ENCODE results near the gene TP53BP1. TPM values are rescaled to one million over a fixed set of nuclear protein-coding genes. Genes with fewer than 3 reads are reported as not detected.

Gene TP53BP1
- total and polyA plus RNA-seq, 5 donors from 2014 or later: 3.9 to 42.1 (median 7.8) TPM

- no peaks in the 10 kb centered on the region for H3K36me3 Mint-ChIP-seq
- peaks cover 3% of the 10 kb centered on the region for H3K27me3 Mint-ChIP-seq
- no peak overlapping the region for H3K4me3 ChIP-seq (ENCODE audit: low read depth, low read length)
- peak overlapping the region in 1 of 3 donors; percentile 64 for H3K27ac Mint-ChIP-seq
- H3K4me1 Mint-ChIP-seq: peaks cover 0 to 13% (median 9%) of the 10 kb centered on the region in 4 donors
- H3K9me3 Mint-ChIP-seq: no peaks in the 10 kb centered on the region
- ATAC-seq (ENCODE audit: low read depth in 2 of 2): no peak
- H3K4me1 ChIP-seq (ENCODE audit: control insufficient read depth, insufficient read depth, low read length, poor library complexity, severe bottlenecking): no peaks in the 10 kb centered on the region
- H3K27me3 ChIP-seq (ENCODE audit: control insufficient read depth, insufficient read depth, low read length): no peaks in the 10 kb centered on the region
- no peak for DNase-seq
- H3K27ac ChIP-seq (ENCODE audit: insufficient read depth, low read length, poor library complexity, severe bottlenecking): no peak overlapping the region
- H3K36me3 ChIP-seq (ENCODE audit: control insufficient read depth, insufficient read depth, low read length): no peaks in the 10 kb centered on the region
- H3K4me3 Mint-ChIP-seq: peak overlapping the region in 1 of 4 donors; percentile 13
- no peaks in the 10 kb centered on the region for H3K9me3 ChIP-seq (ENCODE audit: control insufficient read depth in 2 of 2, low read length in 2 of 2)
Measured at GRCh38 chr15:43524254-43524845, 31.4 kb upstream of the TP53BP1 start.

- DNase-seq (no peak), ATAC-seq (ENCODE audit: low read depth in 2 of 2) (no peak)
- Mint-ChIP-seq H3K4me1 (peaks cover 0 to 17% (median 9%) of the 10 kb centered on the region in 4 donors), H3K27me3 (peaks cover 7% of the 10 kb centered on the region), H3K27ac (peak overlapping the region in 1 of 3 donors; percentile 64), H3K4me3 (no peak overlapping the region), H3K36me3 (no peaks in the 10 kb centered on the region), H3K9me3 (peaks cover 0 to under 1% (median 0%) of the 10 kb centered on the region in 7 donors)
- no peaks in the 10 kb centered on the region for H3K36me3 ChIP-seq (ENCODE audit: control insufficient read depth, insufficient read depth, low read length)
- no peaks in the 10 kb centered on the region for H3K9me3 ChIP-seq (ENCODE audit: control insufficient read depth in 2 of 2, low read length in 2 of 2)
- peaks cover 2% of the 10 kb centered on the region for H3K27me3 ChIP-seq (ENCODE audit: control insufficient read depth, insufficient read depth, low read length)
- no peak overlapping the region for H3K27ac ChIP-seq (ENCODE audit: insufficient read depth, low read length, poor library complexity, severe bottlenecking)
- no peaks in the 10 kb centered on the region for H3K4me1 ChIP-seq (ENCODE audit: control insufficient read depth, insufficient read depth, low read length, poor library complexity, severe bottlenecking)
- no peak overlapping the region for H3K4me3 ChIP-seq (ENCODE audit: low read depth, low read length)
Measured at GRCh38 chr15:43523646-43524045, 30.7 kb upstream of the TP53BP1 start.

DNA sequence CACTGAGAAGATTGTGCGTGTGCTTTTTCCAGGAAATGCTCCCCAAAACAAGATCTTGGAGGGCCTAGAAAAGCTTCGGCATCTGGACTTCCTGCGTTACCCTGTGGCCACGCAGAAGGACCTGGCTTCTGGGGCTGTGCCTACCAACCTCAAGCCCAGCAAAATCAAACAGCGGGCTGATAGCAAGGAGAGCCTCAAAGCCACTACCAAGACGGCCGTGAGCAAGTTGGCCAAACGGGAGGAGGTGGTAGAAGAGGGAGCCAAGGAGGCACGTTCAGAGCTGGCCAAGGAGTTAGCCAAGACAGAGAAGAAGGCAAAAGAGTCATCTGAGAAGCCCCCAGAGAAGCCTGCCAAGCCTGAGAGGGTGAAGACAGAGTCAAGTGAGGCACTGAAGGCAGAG lies 29.3 kb upstream of the TP53BP1 start:
- H3K4me3 Mint-ChIP-seq: no peak overlapping the region
- Histone ChIP-seq H3K27me3 (ENCODE audit: control insufficient read depth, insufficient read depth, low read length) (peaks cover 4% of the 10 kb centered on the region), H3K4me1 (ENCODE audit: control insufficient read depth, insufficient read depth, low read length, poor library complexity, severe bottlenecking) (no peaks in the 10 kb centered on the region), H3K9me3 (ENCODE audit: control insufficient read depth in 2 of 2, low read length in 2 of 2) (no peaks in the 10 kb centered on the region), H3K4me3 (ENCODE audit: low read depth, low read length) (no peak overlapping the region), H3K27ac (ENCODE audit: insufficient read depth, low read length, poor library complexity, severe bottlenecking) (no peak overlapping the region), H3K36me3 (ENCODE audit: control insufficient read depth, insufficient read depth, low read length) (no peaks in the 10 kb centered on the region)
- peaks cover 0 to 2% (median 0%) of the 10 kb centered on the region in 7 donors for H3K9me3 Mint-ChIP-seq
- ATAC-seq (ENCODE audit: low read depth in 2 of 2): no peak
- H3K27me3 Mint-ChIP-seq: peaks cover 16% of the 10 kb centered on the region
- no peak overlapping the region for H3K27ac Mint-ChIP-seq
- peaks cover under 1 to 28% (median 11%) of the 10 kb centered on the region in 4 donors for H3K4me1 Mint-ChIP-seq
- no peak for DNase-seq
- H3K36me3 Mint-ChIP-seq: no peaks in the 10 kb centered on the region

- Mint-ChIP-seq H3K4me3 (no peak overlapping the region), H3K27ac (no peak overlapping the region), H3K9me3 (peaks cover 0 to 2% (median 0%) of the 10 kb centered on the region in 7 donors), H3K27me3 (peaks cover 21% of the 10 kb centered on the region), H3K4me1 (peaks cover 4 to 28% (median 11%) of the 10 kb centered on the region in 4 donors), H3K36me3 (no peaks in the 10 kb centered on the region)
- Histone ChIP-seq H3K36me3 (ENCODE audit: control insufficient read depth, insufficient read depth, low read length) (no peaks in the 10 kb centered on the region), H3K27ac (ENCODE audit: insufficient read depth, low read length, poor library complexity, severe bottlenecking) (no peak overlapping the region), H3K27me3 (ENCODE audit: control insufficient read depth, insufficient read depth, low read length) (peaks cover 4% of the 10 kb centered on the region), H3K9me3 (ENCODE audit: control insufficient read depth in 2 of 2, low read length in 2 of 2) (no peaks in the 10 kb centered on the region), H3K4me1 (ENCODE audit: control insufficient read depth, insufficient read depth, low read length, poor library complexity, severe bottlenecking) (no peaks in the 10 kb centered on the region), H3K4me3 (ENCODE audit: low read depth, low read length) (no peak overlapping the region)
- ATAC-seq (ENCODE audit: low read depth in 2 of 2) (no peak), DNase-seq (no peak)
Measured at GRCh38 chr15:43521419-43521818, 28.5 kb upstream of the TP53BP1 start.

DNA sequence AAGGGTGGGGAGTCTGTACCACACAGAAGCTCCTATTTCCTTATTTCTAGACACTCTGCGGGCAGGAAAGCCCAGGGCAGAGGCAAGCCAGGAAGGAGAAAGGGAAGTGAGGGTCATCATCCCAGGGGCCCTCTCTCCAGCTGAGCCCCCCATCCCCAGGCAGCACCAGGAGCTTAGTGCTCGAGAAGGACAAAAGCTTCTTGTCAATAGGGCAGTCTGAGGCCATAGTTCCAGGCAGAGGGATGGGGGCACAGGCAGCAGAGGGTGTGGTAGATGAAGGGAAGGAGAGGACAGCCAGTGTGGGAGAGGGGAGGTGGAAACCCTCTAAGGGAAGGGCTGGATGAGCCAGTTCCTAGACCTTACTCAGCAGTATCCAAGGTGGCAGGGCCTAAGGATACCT lies 27.2 kb upstream of the TP53BP1 start:
- H3K27me3 Mint-ChIP-seq: peaks cover 29% of the 10 kb centered on the region
- DNase-seq (no peak), ATAC-seq (ENCODE audit: low read depth in 2 of 2) (no peak)
- Histone ChIP-seq H3K27ac (ENCODE audit: insufficient read depth, low read length, poor library complexity, severe bottlenecking) (no peak overlapping the region), H3K36me3 (ENCODE audit: control insufficient read depth, insufficient read depth, low read length) (no peaks in the 10 kb centered on the region), H3K27me3 (ENCODE audit: control insufficient read depth, insufficient read depth, low read length) (peaks cover 7% of the 10 kb centered on the region), H3K4me1 (ENCODE audit: control insufficient read depth, insufficient read depth, low read length, poor library complexity, severe bottlenecking) (no peaks in the 10 kb centered on the region), H3K9me3 (ENCODE audit: control insufficient read depth in 2 of 2, low read length in 2 of 2) (no peaks in the 10 kb centered on the region), H3K4me3 (ENCODE audit: low read depth, low read length) (no peak overlapping the region)
- peaks cover 0 to 2% (median 0%) of the 10 kb centered on the region in 7 donors for H3K9me3 Mint-ChIP-seq
- H3K4me1 Mint-ChIP-seq: peaks cover 4 to 22% (median 6%) of the 10 kb centered on the region in 4 donors
- H3K4me3 Mint-ChIP-seq: no peak overlapping the region
- H3K36me3 Mint-ChIP-seq: no peaks in the 10 kb centered on the region
- no peak overlapping the region for H3K27ac Mint-ChIP-seq

DNA sequence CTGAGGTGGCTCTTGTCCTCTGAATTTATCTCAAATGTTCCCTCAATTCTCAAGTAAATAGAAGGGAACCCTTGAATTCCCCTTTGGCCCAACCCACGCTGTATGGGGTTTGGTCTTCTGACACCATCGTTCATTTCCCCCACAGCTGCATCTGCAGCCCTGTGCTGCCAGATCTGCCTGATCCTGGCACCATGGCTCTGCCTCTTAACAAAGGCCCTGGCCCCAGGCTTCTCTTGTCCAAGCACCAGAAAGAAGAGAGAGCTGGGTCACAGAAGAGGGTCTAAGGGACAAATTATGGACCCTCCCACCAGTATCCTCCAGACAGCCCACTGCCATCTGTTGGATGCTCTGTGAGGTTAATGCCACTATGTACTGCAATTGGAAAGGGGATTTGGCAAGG lies 26.2 kb upstream of the TP53BP1 start:
- no peak overlapping the region for H3K4me3 ChIP-seq (ENCODE audit: low read depth, low read length)
- H3K27me3 Mint-ChIP-seq: peaks cover 29% of the 10 kb centered on the region
- H3K4me3 Mint-ChIP-seq: peak overlapping the region in 1 of 4 donors; percentile 30
- peaks cover 3% of the 10 kb centered on the region for H3K4me1 ChIP-seq (ENCODE audit: control insufficient read depth, insufficient read depth, low read length, poor library complexity, severe bottlenecking)
- H3K9me3 ChIP-seq (ENCODE audit: control insufficient read depth in 2 of 2, low read length in 2 of 2): no peaks in the 10 kb centered on the region
- H3K36me3 Mint-ChIP-seq: no peaks in the 10 kb centered on the region
- DNase-seq: no peak
- no peaks in the 10 kb centered on the region for H3K36me3 ChIP-seq (ENCODE audit: control insufficient read depth, insufficient read depth, low read length)
- H3K27ac ChIP-seq (ENCODE audit: insufficient read depth, low read length, poor library complexity, severe bottlenecking): no peak overlapping the region
- H3K27me3 ChIP-seq (ENCODE audit: control insufficient read depth, insufficient read depth, low read length): peaks cover 7% of the 10 kb centered on the region
- no peak for ATAC-seq (ENCODE audit: low read depth in 2 of 2)
- peaks cover 0 to 2% (median 0%) of the 10 kb centered on the region in 7 donors for H3K9me3 Mint-ChIP-seq
- H3K4me1 Mint-ChIP-seq: peaks cover 5 to 24% (median 8%) of the 10 kb centered on the region in 4 donors
- no peak overlapping the region for H3K27ac Mint-ChIP-seq

DNA sequence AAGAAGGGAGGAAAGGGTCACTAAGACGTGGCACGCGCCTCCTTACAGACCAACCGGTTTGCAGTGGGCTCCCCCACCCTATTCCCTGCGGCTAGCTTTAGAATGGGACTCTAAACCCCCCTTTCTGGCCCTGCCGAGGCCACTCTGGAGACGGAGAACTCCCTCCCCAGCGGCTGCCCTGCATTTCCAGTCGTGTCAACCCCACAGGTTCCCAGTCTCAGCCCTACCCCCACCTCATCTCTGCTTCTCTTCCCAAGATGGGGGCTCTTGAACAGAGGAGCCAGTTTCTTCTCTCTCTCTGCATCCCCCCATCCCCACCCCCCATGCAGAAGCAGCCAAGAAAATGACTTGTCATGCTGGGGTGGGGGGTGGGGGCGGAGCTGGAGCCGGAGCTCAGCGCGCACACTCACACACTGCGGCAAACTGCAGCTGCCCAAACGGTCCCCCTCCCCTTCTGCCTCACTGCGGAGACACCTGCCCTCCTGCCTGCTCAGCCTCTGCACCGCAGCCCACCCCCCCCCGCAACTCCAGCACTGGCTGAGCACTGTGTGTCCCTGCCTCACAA lies 25.3 kb upstream of the TP53BP1 start:
- no peaks in the 10 kb centered on the region for H3K9me3 ChIP-seq (ENCODE audit: control insufficient read depth in 2 of 2, low read length in 2 of 2)
- peaks cover 3 to 30% (median 12%) of the 10 kb centered on the region in 4 donors for H3K4me1 Mint-ChIP-seq
- no peak overlapping the region for H3K27ac ChIP-seq (ENCODE audit: insufficient read depth, low read length, poor library complexity, severe bottlenecking)
- no peaks in the 10 kb centered on the region for H3K36me3 ChIP-seq (ENCODE audit: control insufficient read depth, insufficient read depth, low read length)
- H3K9me3 Mint-ChIP-seq: peaks cover 0 to 2% (median 0%) of the 10 kb centered on the region in 7 donors
- ATAC-seq (ENCODE audit: low read depth in 2 of 2): no peak
- H3K4me3 Mint-ChIP-seq: no peak overlapping the region
- H3K36me3 Mint-ChIP-seq: no peaks in the 10 kb centered on the region
- no peak overlapping the region for H3K4me3 ChIP-seq (ENCODE audit: low read depth, low read length)
- peaks cover 6% of the 10 kb centered on the region for H3K4me1 ChIP-seq (ENCODE audit: control insufficient read depth, insufficient read depth, low read length, poor library complexity, severe bottlenecking)
- peak in 1 of 3 donors; percentile 42 for DNase-seq
- peak overlapping the region in 1 of 3 donors; percentile 51 for H3K27ac Mint-ChIP-seq
- peaks cover 7% of the 10 kb centered on the region for H3K27me3 ChIP-seq (ENCODE audit: control insufficient read depth, insufficient read depth, low read length)
- H3K27me3 Mint-ChIP-seq: peaks cover 29% of the 10 kb centered on the region

Measured in CD4-positive, CD25-positive, alpha-beta regulatory T cell (primary cell).